Ovary (tissue), 9 donors: ENCODE data around the gene RAPGEF2. TPM values are rescaled to one million over a fixed set of nuclear protein-coding genes. Genes with fewer than 3 reads are reported as not detected.

Experiments
- DNase-seq, 5 donors: peaks; one replicate each; pipeline ENCODE4 v3.0.0-alpha.2; 2019 to 2020
- H3K27ac ChIP-seq, 2 donors: fragments of 200-600 bp; one replicate each; pipeline versions ENCODE4 v1.5.1 to v1.8.0; 2019 to 2022
- H3K27me3 ChIP-seq: fragments of 200-600 bp; one replicate; pipeline ENCODE4 v1.8.0; 2022
- H3K36me3 ChIP-seq: fragments of 200-600 bp; sonication (generic); one replicate; pipeline ENCODE4 v1.5.1; 2019
- H3K4me1 ChIP-seq: one replicate; pipeline ENCODE4 v1.8.1; 2013; ENCODE audit warnings: mild to moderate bottlenecking, moderate library complexity; ENCODE audit not compliant: insufficient read depth
- H3K4me3 ChIP-seq: fragments of 200-600 bp; sonication (generic); one replicate; pipeline ENCODE4 v1.5.1; 2017
- H3K9me3 ChIP-seq, 2 donors: fragments of 200-600 bp in 1 of 2; sonication (generic) in 1 of 2; one replicate each; pipeline versions ENCODE4 v1.5.1 to v1.8.1; 2013 to 2019; ENCODE audit warnings: mild to moderate bottlenecking in 1 of 2, moderate library complexity in 1 of 2
- CTCF ChIP-seq, 3 donors: fragments of 450-650 bp in 2 of 3; fragments of 200-600 bp in 1 of 3; IDR thresholded peaks; one replicate each; pipeline versions ENCODE4 v1.5.1 to v1.8.0; 2016 to 2022; ENCODE audit warnings: antibody characterized with exemption in 3 of 3, mild to moderate bottlenecking in 1 of 3
- EP300 ChIP-seq: sonication (generic); formaldehyde crosslinking; IDR thresholded peaks from one replicate; pipeline ENCODE4 v1.6.1; 2017; ENCODE audit warnings: antibody characterized with exemption
- POLR2A ChIP-seq: fragments of 450-650 bp; IDR thresholded peaks from one replicate; pipeline ENCODE4 v1.6.1; 2017; ENCODE audit warnings: antibody characterized with exemption, mild to moderate bottlenecking, moderate library complexity
- WGBS, 3 donors: extraction: QIAGEN DNeasy Blood & Tissue Kit in 1 of 3; methylation state at CpG; one replicate each; pipeline versions ENCODE4 v1.1.5 to v1.1.7; 2013 to 2017; 5-methylcytosine and 5-hydroxymethylcytosine counted together
- intact Hi-C, 4 donors: fragments of 100-400 bp; cut with DNase I; formaldehyde crosslinking; loops; one replicate each; pipeline versions ENCODE4 v1.11.0 to v1.15.1; 2022 to 2023
- polyA plus RNA-seq, 2 donors: library from polyadenylated mRNA; stranded (reverse); fragments of 200-250 nt in 1 of 2; fragments of 350-450 nt in 1 of 2; fragmentation: Illumina TruSeq in 1 of 2; extraction: RNeasy Lipid Tissue Mini Kit (QIAGEN cat#74804) in 1 of 2; gene quantifications; one replicate each; pipeline ENCODE4 v1.2.3, GENCODE V29; 2013 to 2014
- total RNA-seq, 7 donors: library from RNA; depleted of rRNA in 2 of 7; stranded (reverse); fragments of >200 nt in 2 of 7; fragmentation: NEBNext Ultra II Directional in 3 of 7; extraction: Animal tissue kit (Norgen Biotek cat#: 25700) in 3 of 7; gene quantifications; one replicate each; pipeline versions ENCODE4 v1.1.0 to v1.2.4, GENCODE V29; 2016 to 2023
- donor health status: DM: no; HTN: no; CAD: no; lungs with moderate emphysema.
- donor health status: DM: no; HTN: no; CAD: no.
- donor health status: Bipolar disorder and iron deficiency.
- donor health status: DM: yes; HTN: yes; CAD: no.
- donor health status: DM: no; HTN: no; CAD: no.
- donor health status: DM: yes; HTN: yes; CAD: no.

RAPGEF2 gene
- total and polyA plus RNA-seq, 9 donors: 11.5 to 46.5 (median 25.4) TPM

DNA sequence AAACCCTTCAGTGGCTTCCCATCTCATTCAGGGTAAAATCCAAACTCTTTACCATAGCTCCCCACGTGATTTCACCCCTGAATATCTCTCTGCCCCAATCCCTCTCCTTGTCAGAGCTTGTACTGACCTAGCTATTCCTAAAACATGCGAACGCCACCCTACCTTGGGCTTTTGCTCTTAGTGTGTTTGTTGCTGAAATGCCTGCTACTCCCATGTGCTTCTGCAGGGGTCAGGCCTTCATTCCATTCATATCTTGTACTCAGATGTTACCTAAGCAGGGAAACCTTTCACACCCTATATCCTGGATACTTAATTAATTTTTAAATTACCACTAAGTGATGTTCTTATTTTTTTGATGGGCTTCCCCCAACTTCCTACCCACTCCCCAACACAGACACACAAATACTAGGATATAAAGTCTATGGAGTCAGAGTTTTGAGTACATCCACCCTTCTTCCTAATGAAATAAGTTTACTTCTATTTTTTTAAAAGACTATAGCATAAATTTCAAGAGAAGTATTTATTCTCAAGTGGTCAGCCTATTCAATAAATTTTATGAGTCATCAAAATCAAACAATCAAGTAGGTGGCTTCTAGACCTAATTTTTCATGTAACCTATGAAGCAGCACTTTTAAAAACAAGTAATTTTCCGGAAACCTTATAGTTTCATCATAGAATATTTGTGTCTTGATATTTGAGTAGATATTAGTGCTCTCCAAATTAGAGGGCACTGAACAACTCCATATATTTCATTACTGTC is 189.4 kb downstream of the RAPGEF2 start:
- Histone ChIP-seq H3K27ac (no peak overlapping the region), H3K4me1 (no peaks in the 10 kb centered on the region), H3K4me3 (no peak overlapping the region), H3K27me3 (no peaks in the 10 kb centered on the region), H3K36me3 (no peaks in the 10 kb centered on the region), H3K9me3 (no peaks in the 10 kb centered on the region)
- no peak for DNase-seq
- intact Hi-C loops: no loop called here
- 95 to 97% (median 97%) methylated on average over 4 of the region's 4 CpGs for WGBS, 3 donors
- no peak for TF ChIP-seq POLR2A
- TF ChIP-seq EP300: no peak
- no peak for TF ChIP-seq CTCF (IDR thresholded peaks at IDR 0.05)

DNA sequence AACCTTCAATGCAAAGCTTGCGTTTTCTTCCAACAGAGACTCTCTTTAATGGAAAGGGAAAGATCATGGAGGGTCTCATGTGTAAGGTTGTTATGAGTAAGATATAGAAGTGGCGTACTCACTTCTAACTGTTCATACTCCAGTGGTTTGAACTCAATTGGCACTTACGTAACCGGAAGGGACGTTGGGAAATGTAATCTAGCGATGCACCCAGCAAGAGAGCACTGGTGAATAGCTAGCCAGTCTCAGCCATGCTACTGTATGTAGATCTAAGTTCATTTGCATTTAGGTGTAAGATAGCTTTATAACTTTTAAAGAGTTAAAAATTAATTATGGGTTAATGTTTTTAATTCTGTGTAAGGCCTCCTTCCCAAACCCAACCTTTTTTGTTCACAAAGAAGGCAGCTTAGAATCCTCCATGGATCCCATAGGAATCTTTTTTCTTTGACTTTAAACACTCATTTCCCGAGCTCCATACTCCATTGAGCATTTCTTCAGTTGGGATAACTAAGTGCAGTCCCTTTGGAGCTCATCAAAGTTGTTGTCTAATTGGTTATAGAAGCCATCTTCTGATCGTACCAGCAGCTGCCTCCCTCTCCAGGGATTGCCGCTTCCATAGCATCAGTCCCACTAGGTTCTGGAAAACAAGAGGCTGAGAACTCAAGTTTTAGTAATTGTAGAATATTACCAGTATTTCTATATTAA is 191.1 kb downstream of the RAPGEF2 start:
- Histone ChIP-seq H3K9me3 (no peaks in the 10 kb centered on the region), H3K27ac (no peak overlapping the region), H3K36me3 (no peaks in the 10 kb centered on the region), H3K4me1 (no peaks in the 10 kb centered on the region), H3K27me3 (no peaks in the 10 kb centered on the region), H3K4me3 (no peak overlapping the region)
- WGBS, 3 donors: 96 to 98% (median 97%) methylated on average over 9 of the region's 9 CpGs
- no peak for DNase-seq
- intact Hi-C loops: no loop called here
- TF ChIP-seq CTCF (IDR thresholded peaks at IDR 0.05) (no peak), POLR2A (no peak), EP300 (no peak)

DNA sequence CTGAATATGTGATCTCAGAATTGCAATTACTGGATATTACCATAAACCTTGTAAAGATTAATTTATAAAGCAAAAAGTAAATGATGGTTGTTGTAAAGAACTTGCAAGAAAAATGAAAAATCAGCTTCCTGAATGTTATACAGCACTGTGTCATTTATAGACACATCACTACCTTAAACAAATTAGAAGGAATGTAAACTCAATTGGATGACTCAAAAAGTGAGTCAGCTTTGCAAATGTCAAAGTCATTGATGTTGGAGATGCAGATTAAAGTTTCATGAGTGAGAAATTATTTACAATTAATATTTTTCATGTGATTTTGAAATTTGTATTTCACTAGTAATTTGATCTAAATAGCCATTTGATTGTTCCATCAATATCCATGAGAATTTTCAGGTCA is 193.2 kb downstream of the RAPGEF2 start:
- TF ChIP-seq POLR2A: no peak
- no peak for TF ChIP-seq CTCF (IDR thresholded peaks at IDR 0.05)
- Histone ChIP-seq H3K4me1 (no peaks in the 10 kb centered on the region), H3K9me3 (no peaks in the 10 kb centered on the region), H3K27me3 (no peaks in the 10 kb centered on the region), H3K36me3 (no peaks in the 10 kb centered on the region), H3K27ac (no peak overlapping the region), H3K4me3 (no peak overlapping the region)
- intact Hi-C loops: no loop called here
- DNase-seq: no peak

DNA sequence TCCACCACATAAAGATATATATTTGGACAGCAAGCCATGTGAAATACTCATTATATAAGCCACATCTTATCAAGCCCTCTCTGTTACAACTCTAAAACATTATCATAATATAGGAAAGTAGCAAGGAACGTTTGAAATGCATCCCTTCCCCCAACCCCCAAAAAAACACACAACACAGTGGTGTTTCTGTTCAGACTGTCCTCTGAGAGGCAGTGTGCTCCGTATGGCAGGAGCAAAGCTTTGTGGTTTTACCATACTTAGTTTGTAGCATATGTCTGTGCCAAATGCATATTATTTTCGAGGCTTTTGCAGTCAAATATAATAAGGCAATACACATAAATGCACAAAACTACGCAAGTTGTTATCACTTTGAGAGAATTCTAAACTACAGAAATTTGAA is 194.2 kb downstream of the RAPGEF2 start:
- H3K27ac ChIP-seq: no peak overlapping the region
- no peaks in the 10 kb centered on the region for H3K4me1 ChIP-seq
- TF ChIP-seq EP300 (no peak), POLR2A (no peak), CTCF (IDR thresholded peaks at IDR 0.05) (no peak)
- no peak for DNase-seq
- intact Hi-C loops: no loop called here
- no peaks in the 10 kb centered on the region for H3K36me3 ChIP-seq
- WGBS, 3 donors: 76 to 77% (median 77%) methylated on average over 4 of the region's 4 CpGs
- H3K9me3 ChIP-seq: no peaks in the 10 kb centered on the region
- H3K4me3 ChIP-seq: no peak overlapping the region
- H3K27me3 ChIP-seq: no peaks in the 10 kb centered on the region
